HUES6 (cell line): ENCODE data around the gene PARD3.

Source experiments
- H3K27ac ChIP-seq: 2 replicates; pipeline ENCODE4 v1.7.0; 2013; ENCODE audit warnings: low read depth, mild to moderate bottlenecking, low read length, inconsistent platforms
- H3K27me3 ChIP-seq: 2 replicates; pipeline ENCODE4 v1.6.1; 2013; ENCODE audit warnings: low read length; ENCODE audit not compliant: control insufficient read depth, insufficient read depth
- H3K36me3 ChIP-seq: 2 replicates; pipeline ENCODE4 v1.6.1; 2013; ENCODE audit warnings: low read length; ENCODE audit not compliant: control insufficient read depth, insufficient read depth
- H3K4me1 ChIP-seq: 2 replicates; pipeline ENCODE4 v1.6.1; 2013; ENCODE audit warnings: low read length; ENCODE audit not compliant: control insufficient read depth, insufficient read depth
- H3K4me3 ChIP-seq: 2 replicates; pipeline ENCODE4 v1.5.1; 2013; ENCODE audit warnings: low read depth, low read length
- H3K9ac ChIP-seq: one replicate; pipeline ENCODE4 v1.6.1; 2013; ENCODE audit warnings: mild to moderate bottlenecking, low read length
- H3K9me3 ChIP-seq: 2 replicates; pipeline ENCODE4 v1.6.1; 2013; ENCODE audit warnings: low read depth, low read length; ENCODE audit not compliant: control insufficient read depth, insufficient read depth

PARD3 gene

DNA sequence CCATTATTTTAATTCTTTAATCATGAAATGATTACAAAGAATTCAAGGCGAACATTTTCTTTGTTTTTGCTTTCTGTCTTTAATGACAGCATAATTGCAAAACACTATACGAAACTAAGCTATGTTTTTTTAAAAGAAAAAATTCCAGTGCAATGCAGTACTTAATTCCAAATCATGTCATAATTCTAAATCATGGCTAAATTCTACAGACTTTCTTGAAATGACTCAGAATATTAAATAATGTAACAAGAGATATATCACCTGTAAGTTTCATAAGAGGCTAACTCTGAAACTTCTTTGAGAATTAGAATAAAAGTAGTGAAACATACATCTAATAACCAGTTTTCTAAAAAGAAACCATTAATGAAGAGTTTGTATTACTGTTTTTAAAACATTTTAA is 671.6 kb downstream of the PARD3 start:
- Histone ChIP-seq H3K4me1 (no peaks in the 10 kb centered on the region), H3K36me3 (no peaks in the 10 kb centered on the region), H3K27me3 (no peaks in the 10 kb centered on the region), H3K27ac (no peak overlapping the region), H3K9ac (no peak overlapping the region), H3K4me3 (no peak overlapping the region), H3K9me3 (no peaks in the 10 kb centered on the region)

DNA sequence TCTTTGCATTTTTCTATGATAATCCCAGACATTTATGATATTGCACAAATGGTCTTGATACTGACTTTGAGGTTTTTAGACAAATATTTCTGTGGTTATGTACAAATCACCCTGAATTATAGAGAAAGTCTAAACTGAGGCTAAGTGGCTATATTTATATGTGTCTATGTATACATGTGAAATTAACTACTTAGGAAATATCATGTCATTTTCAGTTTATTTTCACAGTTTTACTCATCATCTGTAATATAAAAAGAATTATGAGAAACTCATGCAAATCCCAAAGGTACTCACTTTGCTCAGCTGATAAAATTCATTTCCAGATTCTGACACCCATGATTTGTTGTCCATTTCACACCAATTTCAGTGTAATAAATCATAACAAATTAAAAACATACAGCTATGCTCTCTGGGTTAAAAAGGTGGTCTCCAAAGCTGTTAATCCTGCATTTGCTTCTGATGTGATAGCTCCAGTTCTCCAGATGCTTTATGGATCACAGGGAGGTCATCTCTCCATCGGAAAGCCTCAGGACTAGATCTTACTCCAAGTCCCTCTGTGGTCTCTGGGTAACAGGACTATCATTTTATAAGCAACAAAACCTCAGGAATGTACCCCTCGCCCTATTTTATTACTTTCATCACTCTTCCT is 673.9 kb downstream of the PARD3 start:
- Histone ChIP-seq H3K27me3 (no peaks in the 10 kb centered on the region), H3K27ac (no peak overlapping the region), H3K4me1 (no peaks in the 10 kb centered on the region), H3K9ac (no peak overlapping the region), H3K4me3 (no peak overlapping the region), H3K36me3 (no peaks in the 10 kb centered on the region), H3K9me3 (no peaks in the 10 kb centered on the region)

DNA sequence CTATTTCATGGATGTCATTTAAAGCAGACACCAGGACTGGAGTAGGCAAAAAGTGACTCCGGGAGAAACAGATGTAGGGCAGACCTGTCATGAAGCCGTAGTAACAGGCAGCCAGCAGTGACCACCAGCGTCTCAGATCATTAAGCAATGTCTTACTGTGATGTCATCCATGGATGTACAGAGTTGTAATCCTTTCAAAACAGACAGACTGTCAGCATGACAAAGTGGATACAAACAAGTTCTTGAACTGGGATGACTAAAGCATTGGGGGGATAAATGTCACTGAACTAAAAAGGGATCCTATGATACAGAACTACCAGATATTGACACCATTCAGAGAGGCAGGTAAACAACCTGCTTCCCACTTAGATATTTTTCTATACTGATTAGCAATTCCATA is 675.5 kb downstream of the PARD3 start:
- H3K9ac ChIP-seq, result no peak overlapping the region
- no peak overlapping the region for H3K27ac ChIP-seq
- H3K4me1 ChIP-seq, result no peaks in the 10 kb centered on the region
- no peaks in the 10 kb centered on the region for H3K9me3 ChIP-seq
- no peaks in the 10 kb centered on the region for H3K27me3 ChIP-seq
- no peaks in the 10 kb centered on the region for H3K36me3 ChIP-seq
- no peak overlapping the region for H3K4me3 ChIP-seq

DNA sequence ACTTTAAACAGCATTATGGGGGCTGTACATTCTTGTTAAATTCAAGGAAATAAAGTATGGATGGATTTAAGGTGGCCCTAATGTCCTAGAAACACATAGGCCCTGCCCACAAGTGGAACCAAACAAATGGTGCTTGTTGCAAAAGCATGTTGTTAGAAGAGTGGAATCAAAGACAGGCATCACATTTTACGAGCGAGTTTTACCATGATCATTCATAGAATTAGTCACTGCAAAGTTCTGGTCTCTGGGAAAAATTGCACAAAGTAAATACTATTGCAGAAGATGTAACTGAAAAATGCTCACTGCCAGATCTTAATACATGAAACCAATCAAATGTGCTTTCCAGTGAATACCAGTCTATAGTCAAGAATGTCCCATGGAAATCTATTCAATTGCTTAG is 677.1 kb downstream of the PARD3 start:
- no peaks in the 10 kb centered on the region for H3K36me3 ChIP-seq
- no peak overlapping the region for H3K9ac ChIP-seq
- H3K9me3 ChIP-seq, result no peaks in the 10 kb centered on the region
- no peak overlapping the region for H3K27ac ChIP-seq
- H3K4me3 ChIP-seq, result no peak overlapping the region
- no peaks in the 10 kb centered on the region for H3K4me1 ChIP-seq
- no peaks in the 10 kb centered on the region for H3K27me3 ChIP-seq

DNA sequence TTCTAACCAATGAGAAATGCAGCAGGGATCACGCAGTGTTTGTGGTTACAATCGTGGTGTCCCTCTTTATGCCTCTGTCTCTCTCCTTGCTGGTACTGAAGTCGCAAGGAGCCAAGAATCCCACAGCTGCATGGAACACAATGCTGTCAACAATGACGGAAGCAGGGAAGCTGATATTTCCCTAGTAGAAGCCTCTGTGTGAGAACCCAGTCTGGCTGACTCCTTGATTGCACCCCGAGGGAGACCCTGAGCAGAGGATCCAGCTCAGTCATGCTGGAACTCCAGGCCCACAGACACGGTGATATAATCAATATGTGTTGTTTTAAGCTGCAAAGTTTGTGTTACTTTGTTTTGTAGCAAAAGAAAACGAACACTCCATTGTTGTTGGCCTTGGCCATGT is 677.9 kb downstream of the PARD3 start:
- Histone ChIP-seq H3K36me3 (no peaks in the 10 kb centered on the region), H3K4me3 (no peak overlapping the region), H3K9ac (no peak overlapping the region), H3K27ac (no peak overlapping the region), H3K9me3 (no peaks in the 10 kb centered on the region), H3K27me3 (no peaks in the 10 kb centered on the region), H3K4me1 (no peaks in the 10 kb centered on the region)

DNA sequence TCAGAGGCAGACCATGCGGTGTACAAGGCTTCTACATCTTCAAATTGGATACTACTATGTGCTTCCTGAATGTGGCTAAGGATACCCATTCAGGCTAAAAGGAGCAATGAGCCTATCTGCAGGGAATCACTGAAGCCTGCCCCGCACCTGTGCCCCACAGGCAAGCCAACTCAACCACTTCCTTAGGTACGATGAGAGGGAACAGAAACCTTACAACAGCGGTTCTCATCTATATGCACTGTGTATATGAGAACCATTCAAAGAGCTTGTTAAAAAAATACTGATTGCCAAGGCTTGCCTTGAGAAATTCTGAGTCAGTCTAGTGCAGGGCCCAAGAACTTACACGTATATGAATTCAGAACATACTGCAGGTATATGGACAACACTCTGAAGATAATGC is 679.6 kb downstream of the PARD3 start:
- no peak overlapping the region for H3K27ac ChIP-seq
- H3K9ac ChIP-seq, result no peak overlapping the region
- H3K36me3 ChIP-seq, result no peaks in the 10 kb centered on the region
- H3K4me1 ChIP-seq, result no peaks in the 10 kb centered on the region
- no peaks in the 10 kb centered on the region for H3K27me3 ChIP-seq
- H3K4me3 ChIP-seq, result no peak overlapping the region
- no peaks in the 10 kb centered on the region for H3K9me3 ChIP-seq

DNA sequence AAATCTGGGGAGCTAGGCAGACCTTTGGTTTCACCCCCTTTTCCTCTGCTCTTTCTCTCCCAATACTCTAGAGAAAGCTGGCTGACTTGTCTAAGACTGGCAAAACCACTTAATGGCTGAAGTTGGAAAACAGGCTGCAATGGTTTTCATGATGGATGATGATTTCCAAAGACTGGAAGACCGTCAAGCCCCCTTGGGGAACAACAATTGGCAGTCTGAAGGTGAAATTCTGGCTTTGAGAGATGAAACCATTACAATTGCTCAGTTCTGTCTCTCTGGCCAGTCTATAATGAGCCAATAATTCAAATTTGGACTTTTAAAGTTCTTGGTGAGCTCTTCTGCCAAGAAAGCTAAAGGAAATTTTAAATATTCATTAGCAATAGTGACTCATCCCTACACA is 680.5 kb downstream of the PARD3 start:
- Histone ChIP-seq H3K27me3 (no peaks in the 10 kb centered on the region), H3K4me1 (no peaks in the 10 kb centered on the region), H3K36me3 (no peaks in the 10 kb centered on the region), H3K4me3 (no peak overlapping the region), H3K9me3 (no peaks in the 10 kb centered on the region), H3K27ac (no peak overlapping the region), H3K9ac (no peak overlapping the region)

DNA sequence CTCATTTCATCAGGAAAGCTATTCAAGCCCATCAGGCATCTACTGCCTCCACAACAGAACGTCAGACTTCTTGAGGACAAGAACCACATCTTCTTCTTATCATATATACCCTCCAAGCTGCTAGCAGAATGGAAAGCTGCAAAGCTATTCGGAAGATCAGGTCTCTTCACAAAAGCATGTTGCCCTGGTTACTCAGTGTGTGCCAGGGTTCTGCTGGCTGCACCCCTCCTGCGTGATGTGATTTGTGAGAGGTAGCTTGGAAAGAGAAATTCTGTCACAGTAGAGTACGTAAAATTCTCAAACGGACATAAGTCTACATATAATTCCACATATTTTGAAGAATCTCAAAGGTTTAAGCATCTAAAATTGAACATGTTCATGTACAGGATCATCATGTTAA is 681.7 kb downstream of the PARD3 start:
- no peaks in the 10 kb centered on the region for H3K36me3 ChIP-seq
- H3K4me1 ChIP-seq, result no peaks in the 10 kb centered on the region
- no peaks in the 10 kb centered on the region for H3K27me3 ChIP-seq
- H3K9me3 ChIP-seq, result no peaks in the 10 kb centered on the region
- no peak overlapping the region for H3K4me3 ChIP-seq
- H3K27ac ChIP-seq, result no peak overlapping the region
- no peak overlapping the region for H3K9ac ChIP-seq

DNA sequence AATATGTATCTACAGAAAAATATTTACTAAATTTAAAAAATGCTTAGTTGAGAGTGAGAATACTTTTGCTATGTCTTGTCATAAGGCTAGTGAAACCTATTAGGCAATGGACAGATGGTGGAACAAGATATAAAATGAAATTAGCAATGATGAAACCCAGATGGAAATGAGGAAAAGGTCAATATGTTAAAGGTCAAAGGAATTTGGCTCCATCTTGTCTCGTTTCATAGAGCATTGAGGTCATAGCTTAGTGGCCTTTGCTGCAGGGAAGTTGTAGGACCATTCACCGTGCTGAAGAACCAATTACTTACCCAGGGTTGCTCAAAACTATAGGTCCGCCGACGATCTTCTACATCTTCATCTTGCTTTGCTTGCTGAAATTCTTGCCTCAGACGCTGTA is 683.9 kb downstream of the PARD3 start:
- Histone ChIP-seq H3K9ac (no peak overlapping the region), H3K27me3 (no peaks in the 10 kb centered on the region), H3K36me3 (no peaks in the 10 kb centered on the region), H3K9me3 (no peaks in the 10 kb centered on the region), H3K4me1 (no peaks in the 10 kb centered on the region), H3K27ac (no peak overlapping the region), H3K4me3 (no peak overlapping the region)

DNA sequence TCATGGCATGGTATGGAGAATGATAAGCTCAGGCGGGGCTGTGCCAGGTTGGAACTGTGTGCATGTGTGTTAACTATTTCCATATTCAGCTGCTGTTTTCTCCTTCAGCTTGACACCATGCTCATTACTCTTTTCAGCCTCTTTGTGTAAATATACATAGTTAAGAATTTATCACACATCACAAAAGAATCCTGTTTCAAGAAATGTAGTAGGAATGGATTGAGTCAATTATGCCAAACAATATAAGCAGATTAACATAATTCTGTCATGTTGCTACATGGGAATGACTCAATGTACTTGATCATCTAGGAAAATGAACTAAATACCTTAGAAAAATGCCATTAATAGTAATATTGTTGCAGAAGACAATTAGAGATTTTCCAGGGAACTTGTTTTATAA is 687.4 kb downstream of the PARD3 start:
- H3K4me3 ChIP-seq, result no peak overlapping the region
- H3K9me3 ChIP-seq, result no peaks in the 10 kb centered on the region
- no peaks in the 10 kb centered on the region for H3K27me3 ChIP-seq
- no peak overlapping the region for H3K9ac ChIP-seq
- H3K4me1 ChIP-seq, result peaks cover 8% of the 10 kb centered on the region; the same call in 1 of the 2 replicates
- no peaks in the 10 kb centered on the region for H3K36me3 ChIP-seq
- H3K27ac ChIP-seq, result no peak overlapping the region

DNA sequence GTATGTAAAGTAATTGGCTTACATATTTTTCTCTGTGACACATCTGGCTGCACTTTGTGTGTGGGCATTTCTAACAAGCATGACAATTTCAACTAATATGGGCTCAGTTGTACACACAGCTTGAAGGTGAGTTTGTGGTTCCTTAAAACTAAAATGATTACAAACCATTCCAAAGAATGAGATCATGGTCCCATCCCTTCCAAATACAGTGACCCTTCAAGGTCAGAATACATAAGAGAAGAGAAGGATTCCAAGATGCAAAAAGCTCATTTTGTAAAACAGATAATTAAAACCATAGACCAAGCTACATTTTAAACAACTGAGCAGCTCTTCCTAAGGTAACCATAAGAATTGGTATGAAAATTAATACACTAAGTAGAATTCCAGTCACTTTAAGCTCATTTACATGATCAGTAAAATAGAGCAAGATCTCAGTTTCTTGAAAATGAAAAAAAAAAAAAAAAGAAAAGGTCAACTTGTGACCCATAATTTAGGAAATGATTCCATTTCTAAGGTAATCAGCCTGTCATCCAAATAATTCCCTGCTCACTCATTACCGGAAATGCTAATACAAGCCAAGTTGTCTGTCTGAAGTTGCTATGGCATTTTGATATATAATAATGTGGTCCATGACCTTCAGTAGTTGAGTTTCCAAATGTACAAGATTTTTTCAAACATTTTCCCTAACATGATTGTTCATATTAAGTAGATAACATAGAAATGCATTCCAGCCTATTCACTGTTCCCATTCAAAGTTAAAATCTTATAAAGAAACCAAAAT is 688.5 kb downstream of the PARD3 start:
- Histone ChIP-seq H3K4me3 (no peak overlapping the region), H3K9ac (no peak overlapping the region), H3K27ac (no peak overlapping the region), H3K36me3 (no peaks in the 10 kb centered on the region), H3K9me3 (no peaks in the 10 kb centered on the region), H3K27me3 (no peaks in the 10 kb centered on the region), H3K4me1 (peaks cover 8% of the 10 kb centered on the region; the same call in 1 of the 2 replicates)
